PC-9 (cell line): ENCODE measurements around the gene HACE1. TPM values are rescaled to one million over a fixed set of nuclear protein-coding genes. Genes with fewer than 3 reads are reported as not detected.

Experiments used
- BruUV-seq: library from RNA; stranded (reverse); fragments of 400-500 nt; replicated peaks from 2 replicates; lab custom pipeline; 2021; lab: Mats Ljungman, UMichigan
- CTCF ChIA-PET: fragments of 300-600 bp; sonication (Branson Sonifier 250); formaldehyde crosslinking; loops from one replicate; lab custom pipeline; 2022; ENCODE audit warnings: antibody characterized with exemption; lab: Charles Lee
- POLR2A ChIA-PET: fragments of 300-600 bp; sonication (Branson Sonifier 250); formaldehyde crosslinking; loops from one replicate; lab custom pipeline; 2022; ENCODE audit warnings: antibody characterized with exemption; ENCODE audit not compliant: unreplicated experiment; lab: Charles Lee
- DNase-seq, 2 experiments: peaks; one replicate each; pipeline versions ENCODE4 v3.0.0 to v3.0.0-alpha.2; 2015 to 2022; ENCODE audit warnings: mixed read lengths in 1 of 2
- H2AFZ ChIP-seq: fragments of 200-600 bp; sonication (generic); 2 replicates; pipeline ENCODE4 v1.8.1; 2017; ENCODE audit warnings: antibody characterized with exemption
- H3F3A ChIP-seq: fragments of 200-600 bp; sonication (generic); 2 replicates; pipeline ENCODE4 v1.8.1; 2017; ENCODE audit warnings: antibody characterized with exemption, mild to moderate bottlenecking, low read depth; ENCODE audit not compliant: insufficient read depth
- H3K27ac ChIP-seq: fragments of 200-600 bp; sonication (generic); 2 replicates; pipeline ENCODE4 v1.6.1; 2016; ENCODE audit warnings: mixed run types
- H3K27me3 ChIP-seq: fragments of 200-600 bp; sonication (generic); 2 replicates; pipeline ENCODE4 v1.6.1; 2016; ENCODE audit warnings: low read depth, mixed run types; ENCODE audit not compliant: insufficient read depth
- H3K36me3 ChIP-seq: fragments of 200-600 bp; sonication (generic); 2 replicates; pipeline ENCODE4 v1.6.1; 2016; ENCODE audit warnings: low read depth, mixed run types
- H3K4me1 ChIP-seq: fragments of 200-600 bp; sonication (generic); replicated peaks from 2 replicates; pipeline ENCODE4 v1.6.1; 2016; ENCODE audit warnings: mixed run types; ENCODE audit not compliant: insufficient read depth
- H3K4me2 ChIP-seq: fragments of 200-600 bp; sonication (generic); 2 replicates; pipeline ENCODE4 v1.6.1; 2017; ENCODE audit warnings: mixed run types
- H3K4me3 ChIP-seq: fragments of 200-600 bp; sonication (generic); 2 replicates; pipeline ENCODE4 v1.6.1; 2016; ENCODE audit warnings: mixed run types
- H3K79me2 ChIP-seq: fragments of 200-600 bp; sonication (generic); 2 replicates; pipeline ENCODE4 v1.6.1; 2017; ENCODE audit warnings: low read depth, mixed run types
- H3K9me2 ChIP-seq: fragments of 200-600 bp; sonication (generic); 2 replicates; pipeline ENCODE4 v1.8.1; 2017; ENCODE audit warnings: mild to moderate bottlenecking; ENCODE audit not compliant: insufficient read depth
- H3K9me3 ChIP-seq: fragments of 200-600 bp; sonication (generic); 2 replicates; pipeline ENCODE4 v1.8.1; 2016; ENCODE audit warnings: low read depth; ENCODE audit not compliant: insufficient read depth
- H4K20me1 ChIP-seq: fragments of 200-600 bp; sonication (generic); 2 replicates; pipeline ENCODE4 v1.8.1; 2017; ENCODE audit not compliant: insufficient read depth
- EZH2 ChIP-seq: fragments of 200-600 bp; sonication (generic); IDR thresholded peaks from 2 replicates; pipeline ENCODE4 v1.8.0; 2017; ENCODE audit warnings: antibody characterized with exemption, low read depth
- intact Hi-C: fragments of 100-400 bp; cut with micrococcal nuclease; formaldehyde crosslinking; loops from one replicate; pipeline ENCODE4 v1.10.0; 2022; ENCODE audit not compliant: unreplicated experiment
- total RNA-seq: library from RNA; stranded (reverse); gene quantifications from 2 replicates; pipeline ENCODE4 v1.2.3, GENCODE V29; 2021
- TF ChIP-seq, protein P1 (sequence below): fragments of 200-600 bp; sonication (generic); conservative IDR thresholded peaks from 2 replicates; pipeline ENCODE4 v1.6.1; 2017; ENCODE audit warnings: mixed run types, antibody characterized with exemption, mild to moderate bottlenecking, moderate library complexity

The HACE1 gene
- total RNA-seq, 1 experiment from 2014 or later = 12.4 TPM

DNA sequence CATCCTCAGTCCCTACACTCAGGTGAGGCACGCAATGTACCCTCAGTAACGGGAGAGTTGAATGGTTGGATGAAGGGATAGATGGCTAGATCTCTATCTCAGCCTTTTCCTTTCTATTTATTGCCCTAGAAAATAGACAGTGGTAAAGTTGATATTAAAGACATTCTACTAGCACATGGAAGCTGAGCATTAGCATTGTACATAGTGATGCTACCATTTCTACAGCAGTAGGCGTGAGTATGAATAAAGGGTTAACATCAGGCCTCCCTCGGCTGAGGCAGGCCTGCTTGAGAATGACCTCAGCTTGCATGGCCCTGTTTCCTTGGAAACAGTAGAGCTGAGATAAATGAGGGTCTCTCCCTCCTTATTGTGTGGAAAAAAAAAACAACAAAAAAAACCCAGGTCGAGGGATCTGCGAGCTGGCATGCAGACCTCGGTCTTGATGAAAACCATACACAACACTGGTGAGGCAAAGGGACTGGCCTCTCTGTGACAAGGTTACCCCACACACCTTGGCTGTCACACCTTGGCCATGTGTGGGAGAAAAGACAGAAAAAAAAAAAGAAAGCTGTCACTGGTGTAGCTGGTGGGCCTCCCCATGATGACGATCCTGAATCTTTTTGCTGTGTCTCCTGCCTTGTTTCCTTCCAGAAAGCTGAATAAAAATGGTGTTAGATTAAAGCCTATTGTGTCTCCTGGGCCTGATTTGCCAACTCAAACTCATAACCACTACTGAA is 160.0 kb downstream of the HACE1 start:
- POLR2A ChIA-PET = no interaction called here
- intact Hi-C loops = no loop called here
- Histone ChIP-seq H3K9me2 (no peaks in the 10 kb centered on the region), H3K4me2 (no peak overlapping the region), H3K4me1 (no peaks in the 10 kb centered on the region), H3F3A (no peaks in the 10 kb centered on the region; the same call in 1 of the 2 replicates), H3K79me2 (no peaks in the 10 kb centered on the region), H2AFZ (no peak overlapping the region), H3K4me3 (no peak overlapping the region), H4K20me1 (no peaks in the 10 kb centered on the region), H3K27ac (no peak overlapping the region), H3K36me3 (no peaks in the 10 kb centered on the region), H3K9me3 (no peaks in the 10 kb centered on the region), H3K27me3 (no peaks in the 10 kb centered on the region)
- BruUV-seq = no TSS peak
- DNase-seq = no peak
- CTCF ChIA-PET = no interaction called here
- TF ChIP-seq, protein P1, sequence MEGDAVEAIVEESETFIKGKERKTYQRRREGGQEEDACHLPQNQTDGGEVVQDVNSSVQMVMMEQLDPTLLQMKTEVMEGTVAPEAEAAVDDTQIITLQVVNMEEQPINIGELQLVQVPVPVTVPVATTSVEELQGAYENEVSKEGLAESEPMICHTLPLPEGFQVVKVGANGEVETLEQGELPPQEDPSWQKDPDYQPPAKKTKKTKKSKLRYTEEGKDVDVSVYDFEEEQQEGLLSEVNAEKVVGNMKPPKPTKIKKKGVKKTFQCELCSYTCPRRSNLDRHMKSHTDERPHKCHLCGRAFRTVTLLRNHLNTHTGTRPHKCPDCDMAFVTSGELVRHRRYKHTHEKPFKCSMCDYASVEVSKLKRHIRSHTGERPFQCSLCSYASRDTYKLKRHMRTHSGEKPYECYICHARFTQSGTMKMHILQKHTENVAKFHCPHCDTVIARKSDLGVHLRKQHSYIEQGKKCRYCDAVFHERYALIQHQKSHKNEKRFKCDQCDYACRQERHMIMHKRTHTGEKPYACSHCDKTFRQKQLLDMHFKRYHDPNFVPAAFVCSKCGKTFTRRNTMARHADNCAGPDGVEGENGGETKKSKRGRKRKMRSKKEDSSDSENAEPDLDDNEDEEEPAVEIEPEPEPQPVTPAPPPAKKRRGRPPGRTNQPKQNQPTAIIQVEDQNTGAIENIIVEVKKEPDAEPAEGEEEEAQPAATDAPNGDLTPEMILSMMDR = no peak
- no peak for TF ChIP-seq EZH2

DNA sequence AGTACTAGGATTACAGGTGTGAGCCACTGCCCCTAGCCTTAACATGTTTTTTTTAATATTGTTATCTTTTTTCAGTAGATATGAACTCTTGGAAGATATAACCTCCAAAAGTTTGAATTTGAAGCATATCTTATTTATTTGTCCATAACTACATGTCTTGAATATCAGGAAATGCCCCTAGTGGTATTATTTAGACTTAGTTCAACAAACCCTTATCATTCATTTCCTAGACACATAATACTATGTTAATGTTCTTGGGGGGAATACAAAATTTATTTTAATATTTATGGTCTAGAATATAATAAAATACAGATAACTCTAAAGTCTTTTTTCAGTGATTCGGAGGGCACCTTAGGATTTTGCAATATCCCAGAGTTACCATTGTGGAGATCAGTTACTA is 160.7 kb downstream of the HACE1 start:
- Histone ChIP-seq H3K4me3 (no peak overlapping the region), H3K9me3 (no peaks in the 10 kb centered on the region), H3K36me3 (no peaks in the 10 kb centered on the region), H4K20me1 (no peaks in the 10 kb centered on the region), H3K9me2 (no peaks in the 10 kb centered on the region), H3K4me1 (no peaks in the 10 kb centered on the region), H3K4me2 (no peak overlapping the region), H3F3A (no peaks in the 10 kb centered on the region), H3K27me3 (no peaks in the 10 kb centered on the region), H3K27ac (no peak overlapping the region), H2AFZ (no peak overlapping the region), H3K79me2 (no peaks in the 10 kb centered on the region)
- ChIA-PET CTCF (no interaction called here), POLR2A (no interaction called here)
- intact Hi-C loops = no loop called here
- no peak for DNase-seq
- BruUV-seq = no TSS peak
- TF ChIP-seq EZH2 = no peak
- TF ChIP-seq, protein P1 = no peak

DNA sequence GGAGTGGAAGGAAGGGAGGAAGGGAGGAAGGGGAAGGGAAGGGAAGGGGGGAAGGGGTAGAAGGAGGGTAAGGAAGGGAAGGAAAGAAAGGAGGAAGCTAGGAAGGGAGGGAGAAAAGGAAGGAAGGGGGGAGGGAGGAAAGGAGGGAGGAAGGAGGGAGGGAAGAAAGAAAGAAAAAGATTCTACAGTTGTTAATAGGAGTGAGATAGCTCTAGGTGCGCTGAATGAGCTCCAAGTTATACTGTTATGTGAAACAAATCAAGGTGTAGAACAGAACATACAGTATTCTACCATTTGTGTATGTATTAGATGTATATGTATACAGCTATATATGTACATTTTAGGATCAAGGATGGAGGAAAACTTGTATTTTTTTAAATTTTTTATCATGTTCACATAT is 167.7 kb downstream of the HACE1 start:
- CTCF ChIA-PET = no interaction called here
- POLR2A ChIA-PET = no interaction called here
- no peaks in the 10 kb centered on the region for H3K9me3 ChIP-seq

More for the DNA sequence above, 167.7 kb downstream of the HACE1 start:
- Histone ChIP-seq H3K4me3 (no peak overlapping the region), H3K4me1 (no peaks in the 10 kb centered on the region), H3K27me3 (no peaks in the 10 kb centered on the region), H3K9me2 (no peaks in the 10 kb centered on the region), H3K79me2 (no peaks in the 10 kb centered on the region), H3K27ac (no peak overlapping the region), H4K20me1 (no peaks in the 10 kb centered on the region), H2AFZ (no peak overlapping the region), H3K36me3 (no peaks in the 10 kb centered on the region), H3F3A (no peaks in the 10 kb centered on the region), H3K4me2 (no peak overlapping the region)
- TF ChIP-seq EZH2 = no peak
- TF ChIP-seq, protein P1 = no peak
- no peak for DNase-seq
- intact Hi-C loops = no loop called here
- no TSS peak for BruUV-seq
